Limb (tissue), 2 donors: Measurements from ENCODE around the gene SHISA2.
"Not testable (repeated sequence)": the region's sequence is repeated elsewhere in the genome, so short reads cannot be mapped to it uniquely, and the experiment has no call there.

Experiments used
- DNase-seq, 2 donors: peaks; one replicate each; pipeline ENCODE4 v3.0.0-alpha.2; 2016; ENCODE audit errors: extremely low spot score in 2 of 2

Gene SHISA2

GRCh38 chr13:26051657-26052311, at the start of gene SHISA2:
Gene SHISA2 (minus strand): TSS chr13:26052016. CDS start chr13:26050975, 1,041 bp downstream.
- peak; percentile 74 to 88 for DNase-seq

DNA sequence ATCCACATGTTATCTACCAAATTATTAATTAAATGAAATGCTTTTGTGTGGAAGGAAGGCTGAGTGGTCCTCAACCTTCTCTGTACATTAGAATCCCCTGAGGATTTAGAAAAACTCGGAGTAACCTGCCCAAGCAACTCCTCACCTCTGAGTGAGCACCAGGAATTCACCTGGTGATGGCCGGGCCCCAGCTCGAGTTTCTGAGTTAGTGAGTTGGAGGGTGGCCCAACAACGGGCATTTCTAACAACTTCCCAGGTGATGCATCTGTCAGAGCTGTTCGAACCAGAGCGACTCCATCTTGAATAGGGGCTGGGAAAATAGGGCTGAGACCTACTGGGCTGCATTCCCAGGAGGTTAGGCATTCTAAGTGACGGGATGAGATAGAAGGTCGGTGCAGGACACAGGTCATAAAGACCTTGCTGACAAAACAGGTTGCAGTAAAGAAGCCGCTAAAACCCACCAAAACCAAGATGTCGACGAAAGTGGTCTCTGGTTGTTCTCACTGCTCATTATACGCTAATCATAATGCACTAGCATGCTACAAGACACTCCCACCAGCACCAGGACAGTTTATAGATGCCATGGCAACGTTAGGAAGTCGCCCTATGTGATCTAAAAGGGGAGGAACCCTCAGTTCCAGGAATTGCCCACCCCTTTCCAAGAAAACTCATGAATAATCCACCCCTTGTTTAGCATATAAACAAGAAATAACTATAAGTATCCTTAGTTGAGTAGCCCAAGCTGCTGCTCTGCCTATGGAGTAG, 44.2 kb upstream of the SHISA2 start:
- DNase-seq = no peak

DNA sequence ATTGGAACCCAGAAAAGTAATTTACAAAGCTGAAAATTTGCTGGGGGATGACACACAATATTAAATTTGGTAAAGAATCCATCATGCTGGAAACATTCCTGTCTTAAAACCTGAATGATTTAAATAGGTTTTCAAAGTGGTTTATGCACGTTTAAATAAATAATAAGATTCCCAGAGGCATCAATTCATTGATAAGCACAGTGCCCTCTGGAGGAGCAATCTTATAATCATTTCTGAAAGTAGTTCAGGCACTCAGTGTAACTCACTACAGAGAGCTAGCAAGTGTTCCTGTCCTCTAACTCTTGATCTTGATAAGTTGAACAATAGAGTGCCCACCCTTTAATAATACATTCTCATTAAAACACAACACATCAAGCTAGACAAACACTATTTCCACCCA, 43.5 kb upstream of the SHISA2 start:
- DNase-seq = no peak

GRCh38 chr13:26076821-26077220, 25.0 kb upstream of the SHISA2 start:
- not testable (repeated sequence) for DNase-seq

GRCh38 chr13:26075498-26075897, 23.7 kb upstream of the SHISA2 start:
- no peak for DNase-seq

- DNase-seq = no peak
Measured at GRCh38 chr13:26074706-26075105, 22.9 kb upstream of the SHISA2 start.

DNA sequence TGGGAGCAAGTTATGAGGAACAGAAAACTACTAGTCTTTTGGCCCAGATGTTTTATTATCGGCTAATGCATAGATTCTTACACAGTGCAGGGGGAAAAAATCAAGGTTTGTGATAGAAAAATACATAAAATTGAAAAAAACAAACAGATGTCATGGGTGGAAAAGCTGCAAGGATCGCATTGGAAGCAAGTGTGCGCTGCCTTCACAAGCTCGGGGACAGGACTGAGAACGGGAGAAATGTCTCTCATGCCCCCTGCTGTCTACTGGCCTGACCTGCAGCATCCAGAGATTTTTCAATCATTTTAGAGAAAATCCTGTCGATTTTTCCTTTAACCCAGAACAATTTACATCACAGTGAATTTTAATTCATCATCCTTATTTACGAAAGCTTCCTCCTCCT, 20.5 kb upstream of the SHISA2 start:
- not testable (repeated sequence) for DNase-seq

GRCh38 chr13:26071691-26072090, 19.9 kb upstream of the SHISA2 start:
- no peak for DNase-seq

GRCh38 chr13:26069642-26070041, 17.8 kb upstream of the SHISA2 start:
- not testable (repeated sequence) for DNase-seq

- DNase-seq = not testable (repeated sequence)
Measured at GRCh38 chr13:26068372-26068771, 16.6 kb upstream of the SHISA2 start.

- no peak for DNase-seq
Measured at GRCh38 chr13:26067601-26068000, 15.8 kb upstream of the SHISA2 start.

DNA sequence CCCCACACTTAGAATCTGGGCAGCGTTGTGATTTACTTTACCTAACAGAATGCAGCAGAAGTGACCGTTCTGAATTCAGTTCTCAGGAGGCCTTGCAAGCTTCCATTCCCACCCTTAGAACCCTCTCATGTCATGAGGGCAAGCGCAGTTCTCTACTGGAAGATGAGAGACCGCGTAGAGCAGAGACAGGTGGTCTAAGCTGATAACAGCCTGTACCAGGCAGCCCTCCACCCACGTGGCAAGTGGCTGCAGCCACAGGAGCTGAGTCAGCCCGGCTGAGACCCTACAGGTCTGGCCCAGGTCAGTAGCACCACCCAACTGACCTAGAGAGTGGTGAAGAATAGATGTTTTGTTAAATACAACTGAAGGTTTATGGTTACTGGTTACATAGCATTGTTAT, 14.7 kb upstream of the SHISA2 start:
- DNase-seq = not testable (repeated sequence)

DNA sequence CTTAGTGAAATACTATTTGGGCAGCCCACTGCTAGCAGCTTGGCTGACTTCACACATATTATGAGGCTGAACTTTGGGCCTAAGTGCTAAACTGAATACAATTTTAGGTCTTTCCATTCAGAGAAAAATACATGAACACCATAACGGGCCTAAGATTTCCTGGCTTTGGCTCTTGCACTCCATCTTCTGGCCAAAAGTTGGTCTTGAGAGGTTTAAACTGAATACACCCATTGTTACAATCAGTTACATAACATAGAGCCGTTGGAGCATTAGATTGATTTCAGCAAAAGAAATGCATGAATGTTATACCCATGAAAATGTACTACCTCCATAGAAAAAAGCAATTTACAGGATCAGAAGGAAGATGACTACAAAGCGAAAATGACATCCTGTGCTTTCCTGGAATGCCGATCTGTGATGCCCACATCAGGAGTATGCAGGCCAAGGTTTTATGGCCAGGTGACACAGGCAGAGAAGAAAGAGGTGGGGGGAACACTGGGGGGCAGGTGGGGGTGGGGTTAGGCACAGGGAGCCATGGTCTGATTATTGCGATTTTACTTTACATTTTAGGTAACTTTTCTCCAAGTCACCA, 11.1 kb upstream of the SHISA2 start:
- peak; percentile 64 to 78 for DNase-seq

DNA sequence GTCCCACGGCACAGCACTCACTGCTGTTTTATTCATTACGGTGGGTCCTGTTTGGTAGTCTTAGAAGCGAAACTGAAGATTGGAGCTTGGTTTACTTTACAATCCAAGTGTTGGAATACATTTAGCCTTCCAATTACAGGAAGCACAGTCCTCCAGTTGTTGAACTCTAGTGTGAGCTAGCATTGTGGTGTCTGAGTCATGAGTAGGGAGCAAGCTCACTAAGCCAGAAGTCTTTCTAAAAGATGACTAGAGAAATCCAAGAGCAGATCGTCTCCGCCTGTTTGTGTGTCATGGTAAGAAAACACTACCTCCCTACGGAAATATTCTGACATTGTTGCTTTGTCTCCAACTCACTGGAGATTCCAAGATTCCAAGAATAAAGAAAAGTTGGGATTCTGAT, 10.1 kb upstream of the SHISA2 start:
- DNase-seq = peak in 1 of 2 donors; percentile 52

GRCh38 chr13:26061256-26061655, 9.4 kb upstream of the SHISA2 start:
- DNase-seq = no peak

DNA sequence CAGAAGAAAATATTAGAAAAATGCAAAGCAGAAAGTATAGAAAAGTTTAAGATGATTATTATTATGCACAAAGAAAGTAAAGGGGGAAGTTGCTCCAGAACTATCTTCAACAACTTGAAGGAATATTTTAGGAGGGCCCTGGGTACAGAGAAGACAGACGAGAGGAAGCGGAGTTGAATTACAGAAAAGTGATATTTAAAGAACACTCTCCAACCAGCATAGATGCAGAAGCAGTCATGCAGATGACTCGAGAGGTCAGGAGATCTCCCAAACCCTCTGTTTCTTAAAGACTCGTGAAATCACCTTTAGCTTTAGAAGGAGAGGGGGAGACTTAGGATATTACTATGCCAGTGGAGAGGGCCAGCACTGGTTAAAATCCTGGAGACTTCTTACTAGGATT, 8.5 kb upstream of the SHISA2 start:
- DNase-seq = no peak

DNA sequence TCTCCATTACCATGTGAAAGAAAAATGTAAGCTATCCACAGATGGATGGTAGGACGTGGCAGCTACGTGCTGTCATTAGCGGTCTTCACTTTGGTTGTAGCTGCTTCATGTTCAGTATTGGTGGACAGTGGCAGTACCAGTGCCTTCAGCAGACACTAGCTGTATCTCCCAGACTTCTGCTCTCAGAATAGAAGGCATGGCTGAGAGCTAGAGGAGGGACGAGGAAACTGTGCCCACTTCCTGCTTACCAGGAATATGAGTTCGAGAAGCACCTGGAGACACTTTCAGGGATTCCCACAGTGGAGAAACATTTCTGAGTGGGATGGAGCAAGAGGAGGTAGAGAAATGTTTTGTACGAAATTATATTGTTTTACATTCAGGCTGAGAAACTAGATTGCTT, 6.9 kb upstream of the SHISA2 start:
- no peak for DNase-seq

GRCh38 chr13:26054896-26055295, 3.1 kb upstream of the SHISA2 start:
- no peak for DNase-seq

DNA sequence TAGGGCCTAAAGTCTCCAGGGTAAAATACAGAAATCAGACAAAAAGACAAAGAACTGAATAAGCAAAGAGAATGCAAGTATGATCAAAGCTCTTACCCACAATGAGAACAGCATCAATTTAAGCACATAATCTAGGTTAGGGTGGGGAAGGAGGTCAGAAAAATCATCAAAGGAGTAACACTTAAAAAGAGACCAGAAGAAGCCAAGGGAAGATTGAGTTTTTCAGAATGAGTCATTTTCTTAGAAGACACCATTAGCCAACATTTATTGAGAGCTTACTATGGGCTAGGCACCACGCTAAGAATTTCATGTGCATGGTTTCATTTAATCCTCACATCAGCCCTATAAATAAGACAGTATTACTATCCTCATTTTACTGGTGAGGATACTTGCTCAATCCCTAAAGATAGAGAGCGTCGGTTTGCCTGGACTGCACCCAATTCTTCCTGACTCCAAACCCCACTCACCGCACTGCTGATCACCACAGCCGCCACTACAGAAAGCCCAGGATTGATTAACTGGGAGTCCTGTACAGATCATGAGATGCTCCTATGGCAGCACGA, 1.7 kb upstream of the SHISA2 start:
- DNase-seq = no peak

DNA sequence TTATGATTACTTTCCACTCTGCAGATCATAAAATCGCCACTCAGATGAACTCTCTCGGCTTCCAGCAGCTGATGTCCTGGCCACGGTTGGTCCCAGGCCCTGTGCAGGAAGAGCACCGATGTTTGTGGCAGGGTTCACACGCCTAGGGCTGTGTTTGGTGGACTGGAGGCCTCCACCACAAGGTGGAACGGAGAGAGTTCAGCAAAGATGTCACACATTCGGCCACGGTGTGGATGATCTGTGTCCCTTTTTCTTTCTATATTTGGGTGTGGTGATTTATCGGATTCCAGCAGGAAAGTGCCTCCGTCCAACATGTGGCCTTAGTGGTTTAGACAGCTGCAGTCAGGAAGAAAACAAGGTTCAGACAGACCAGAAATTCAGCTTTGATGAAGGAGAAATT, 521 bp upstream of the SHISA2 start:
- no peak for DNase-seq

GRCh38 chr13:26051231-26051656, 572 bp downstream of the SHISA2 start:
- no peak for DNase-seq

GRCh38 chr13:26050568-26051230, 1.1 kb downstream of the SHISA2 start:
- peak in 1 of 2 donors; percentile 76 for DNase-seq
